ENCODE results near the gene CNPY1.

DNA sequence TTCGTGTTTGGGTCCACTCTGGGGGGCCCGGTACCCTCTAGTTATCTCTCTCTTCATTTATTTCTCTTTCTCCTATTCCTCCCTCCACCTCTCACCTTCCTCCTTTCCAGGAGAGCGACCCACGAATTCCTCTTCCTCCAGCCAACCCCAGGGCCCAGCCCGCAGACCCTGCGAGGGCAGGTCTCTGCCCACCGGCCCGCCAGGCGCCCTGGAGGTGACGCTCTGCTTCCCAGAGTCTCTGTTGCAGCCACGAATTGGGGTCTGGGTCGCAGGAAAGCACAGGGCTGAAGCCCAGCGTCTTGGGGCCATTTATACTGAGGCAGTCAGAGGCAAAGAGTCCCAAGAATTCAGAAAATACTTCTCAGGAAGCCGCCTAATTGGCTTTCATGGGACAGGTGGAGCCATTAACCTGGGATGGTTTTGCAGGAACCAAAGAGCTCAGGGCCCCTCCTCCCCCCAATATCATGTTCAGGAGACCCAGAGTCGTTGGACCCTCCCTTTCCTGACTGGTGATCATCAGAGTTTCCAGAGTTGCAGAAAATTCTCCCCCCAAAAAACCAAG, 91.1 kb downstream of the CNPY1 start:
- TF ChIP-seq, protein P1, sequence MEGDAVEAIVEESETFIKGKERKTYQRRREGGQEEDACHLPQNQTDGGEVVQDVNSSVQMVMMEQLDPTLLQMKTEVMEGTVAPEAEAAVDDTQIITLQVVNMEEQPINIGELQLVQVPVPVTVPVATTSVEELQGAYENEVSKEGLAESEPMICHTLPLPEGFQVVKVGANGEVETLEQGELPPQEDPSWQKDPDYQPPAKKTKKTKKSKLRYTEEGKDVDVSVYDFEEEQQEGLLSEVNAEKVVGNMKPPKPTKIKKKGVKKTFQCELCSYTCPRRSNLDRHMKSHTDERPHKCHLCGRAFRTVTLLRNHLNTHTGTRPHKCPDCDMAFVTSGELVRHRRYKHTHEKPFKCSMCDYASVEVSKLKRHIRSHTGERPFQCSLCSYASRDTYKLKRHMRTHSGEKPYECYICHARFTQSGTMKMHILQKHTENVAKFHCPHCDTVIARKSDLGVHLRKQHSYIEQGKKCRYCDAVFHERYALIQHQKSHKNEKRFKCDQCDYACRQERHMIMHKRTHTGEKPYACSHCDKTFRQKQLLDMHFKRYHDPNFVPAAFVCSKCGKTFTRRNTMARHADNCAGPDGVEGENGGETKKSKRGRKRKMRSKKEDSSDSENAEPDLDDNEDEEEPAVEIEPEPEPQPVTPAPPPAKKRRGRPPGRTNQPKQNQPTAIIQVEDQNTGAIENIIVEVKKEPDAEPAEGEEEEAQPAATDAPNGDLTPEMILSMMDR (IDR thresholded peaks at IDR 0.05; ENCODE audit: insufficient read depth, low read depth, low read length) = no peak
- no peak for TF ChIP-seq EZH2 (IDR thresholded peaks at IDR 0.05; ENCODE audit: insufficient read depth, low read length)
